ENCODE data around the gene PGM1.

The PGM1 gene

DNA sequence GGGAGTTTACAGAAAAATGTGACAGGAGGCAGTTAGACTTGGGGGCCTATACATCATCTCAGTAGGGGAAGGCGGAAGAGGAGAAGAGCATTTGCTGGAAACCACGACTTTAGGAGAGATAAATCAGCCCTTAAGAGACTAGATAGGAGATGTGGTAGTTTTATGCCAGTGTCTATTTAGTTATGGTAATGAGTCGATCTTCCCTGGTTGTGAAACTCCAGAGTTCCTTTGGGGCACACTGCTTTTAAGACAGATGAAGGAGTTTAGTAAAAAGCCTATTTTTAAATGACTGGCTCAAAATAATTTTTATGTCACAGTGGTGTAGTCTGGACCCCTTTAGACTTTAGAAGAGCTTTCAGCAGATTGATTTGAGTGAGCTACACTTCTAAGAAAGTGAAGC, 7.8 kb downstream of the PGM1 start:
- no peak for DNase-seq (ENCODE audit: low read depth)

GRCh38 chr1:63601463-63601862, 8.3 kb downstream of the PGM1 start:
- no peak for DNase-seq (ENCODE audit: low read depth)

DNA sequence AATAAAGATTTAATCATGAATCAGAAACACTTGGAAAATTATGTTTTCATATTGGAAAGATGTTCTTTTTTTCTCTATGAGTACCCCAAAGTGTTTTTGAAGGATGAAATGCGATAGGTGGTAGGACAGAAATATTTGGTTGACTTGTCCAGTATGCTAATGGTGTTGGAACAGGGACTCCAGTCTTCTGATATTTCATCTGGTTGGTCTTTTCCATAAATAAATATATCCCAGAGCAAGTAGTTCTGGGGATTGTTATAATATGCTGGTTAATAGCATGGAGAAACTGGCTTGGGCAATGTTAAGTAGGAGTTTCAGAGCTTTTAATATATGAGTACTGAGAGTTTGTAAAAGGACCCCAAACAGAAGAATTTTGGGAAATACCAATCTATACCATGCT, 8.7 kb downstream of the PGM1 start:
- DNase-seq (ENCODE audit: low read depth) = no peak

DNA sequence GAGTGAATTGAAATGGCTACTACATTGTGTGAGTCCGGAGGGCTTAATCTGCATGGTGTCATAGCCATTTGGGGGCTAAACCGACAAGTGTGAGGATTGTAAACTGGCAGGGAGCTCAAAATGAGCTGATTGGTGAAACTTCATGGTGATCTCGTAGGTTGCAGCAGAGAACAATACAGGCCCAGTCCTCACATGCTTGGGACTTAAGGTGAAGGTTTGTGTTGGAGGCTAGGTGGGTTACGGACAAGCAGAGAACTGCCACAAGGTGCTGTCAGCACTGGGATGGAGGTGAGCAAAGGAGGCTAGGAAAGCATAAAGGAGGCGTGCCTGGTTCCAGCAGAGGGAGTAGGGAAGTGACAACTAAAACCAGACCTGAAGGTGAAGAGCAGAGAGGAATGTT, 9.4 kb downstream of the PGM1 start:
- DNase-seq (ENCODE audit: low read depth) = no peak

- no peak for DNase-seq (ENCODE audit: low read depth)
These were observed 10.6 kb downstream of the PGM1 start for GRCh38 chr1:63603810-63604209.

GRCh38 chr1:63607322-63607721, 14.1 kb downstream of the PGM1 start:
- DNase-seq (ENCODE audit: low read depth) = no peak

GRCh38 chr1:63611231-63611630, 18.0 kb downstream of the PGM1 start:
- DNase-seq (ENCODE audit: low read depth) = no peak

GRCh38 chr1:63612564-63612963, 19.4 kb downstream of the PGM1 start:
- no peak for DNase-seq (ENCODE audit: low read depth)

DNA sequence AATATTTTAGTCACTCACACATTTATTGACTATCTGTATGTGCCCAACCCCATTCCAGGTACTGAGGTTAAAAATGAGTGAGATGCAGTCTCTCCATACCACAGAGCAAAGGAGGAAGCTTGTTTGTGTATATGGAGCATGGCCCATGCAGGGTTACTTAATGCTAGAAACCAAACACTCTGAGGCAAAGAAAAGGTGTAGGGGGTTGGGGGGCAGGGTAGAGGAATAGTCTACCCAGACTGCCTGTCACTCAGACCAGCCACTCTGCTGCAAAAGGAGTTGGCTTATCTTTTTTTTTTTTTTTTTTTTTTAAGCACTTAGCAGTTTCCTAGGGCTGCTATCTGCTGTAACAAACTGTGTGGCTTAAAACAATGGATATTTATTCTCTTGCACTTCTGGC, 19.8 kb downstream of the PGM1 start:
- DNase-seq (ENCODE audit: low read depth) = no peak

- DNase-seq (ENCODE audit: low read depth) = peak; percentile 5
These were observed 22.7 kb downstream of the PGM1 start for GRCh38 chr1:63615768-63616420.

GRCh38 chr1:63617450-63617849, 24.2 kb downstream of the PGM1 start:
- DNase-seq (ENCODE audit: low read depth) = no peak

DNA sequence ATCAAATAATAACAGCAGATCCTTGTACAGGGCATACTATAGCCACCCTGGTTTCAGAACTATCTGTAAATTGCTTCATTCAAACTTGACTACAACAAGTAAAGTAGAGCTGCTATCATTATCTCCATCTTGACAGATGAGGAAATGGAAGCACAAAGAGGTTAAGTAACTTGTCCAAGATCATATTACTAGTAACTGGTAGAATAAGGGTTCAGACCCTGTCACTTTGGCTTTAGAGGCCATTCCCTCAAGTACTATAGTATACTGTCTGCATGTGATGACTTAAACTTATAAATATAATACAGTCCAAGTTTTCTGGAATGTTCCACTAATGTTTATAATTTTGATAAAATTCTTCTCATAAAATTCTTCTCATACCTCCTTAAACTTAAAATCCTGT, 24.8 kb downstream of the PGM1 start:
- DNase-seq (ENCODE audit: low read depth) = no peak

- DNase-seq (ENCODE audit: low read depth) = no peak
These were observed 26.3 kb downstream of the PGM1 start for GRCh38 chr1:63619558-63619957.

DNA sequence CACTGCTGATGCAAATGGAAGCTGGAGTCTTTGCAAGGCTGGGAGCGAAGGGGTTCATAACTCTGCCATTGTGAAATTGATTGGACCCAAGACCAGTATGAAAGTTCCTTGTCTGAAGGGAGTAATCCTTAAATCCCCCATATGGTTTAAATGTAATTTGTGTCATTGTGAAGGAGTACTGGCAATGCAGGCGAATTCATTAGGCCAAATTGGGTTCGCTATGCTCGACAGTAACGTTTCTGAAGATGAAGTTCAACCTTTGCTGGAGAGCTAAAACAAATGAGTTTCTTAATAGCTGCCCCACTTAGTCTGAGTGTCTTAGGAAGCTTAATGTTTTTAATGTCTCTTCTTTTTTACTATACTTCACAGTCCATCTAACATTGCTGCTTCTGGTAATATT, 27.5 kb downstream of the PGM1 start:
- no peak for DNase-seq (ENCODE audit: low read depth)

GRCh38 chr1:63621075-63621474, 27.9 kb downstream of the PGM1 start:
- DNase-seq (ENCODE audit: low read depth) = no peak

- no peak for DNase-seq (ENCODE audit: low read depth)
These were observed 28.5 kb downstream of the PGM1 start for GRCh38 chr1:63621698-63622097.

DNA sequence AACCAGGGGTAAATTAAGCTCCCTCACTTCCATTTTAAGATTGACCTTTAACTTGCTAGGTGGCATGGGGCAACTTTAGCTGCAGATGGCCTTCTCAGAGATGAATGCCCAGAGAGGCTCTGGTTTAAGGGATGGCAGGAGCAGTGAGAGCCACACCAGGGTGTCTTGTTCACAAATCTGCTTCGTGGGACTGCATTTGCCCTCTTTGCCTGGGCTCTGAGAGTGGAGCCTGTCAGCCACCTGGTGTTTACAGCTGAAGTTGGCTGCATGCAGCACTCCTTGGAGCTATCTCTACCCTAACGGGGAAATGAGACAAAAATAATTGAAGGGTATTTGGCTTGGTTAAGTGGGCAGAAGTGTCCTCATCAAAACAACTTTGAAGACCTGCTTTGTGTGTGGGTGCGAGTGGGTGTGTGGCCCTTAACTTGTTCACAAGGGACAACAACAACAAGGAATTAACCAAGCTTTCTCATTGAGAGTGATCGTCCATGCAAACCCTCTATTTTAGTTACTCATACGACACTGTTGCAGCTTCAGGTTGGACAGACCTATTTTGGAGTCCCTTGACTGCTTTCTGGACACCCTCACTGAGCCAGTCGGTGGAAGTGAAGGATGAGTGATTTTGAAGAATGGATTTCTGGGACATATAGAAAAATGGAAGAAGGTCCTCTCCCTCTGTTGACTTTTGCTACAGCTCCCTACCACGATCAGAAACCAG, 29.8 kb downstream of the PGM1 start:
- DNase-seq (ENCODE audit: low read depth) = no peak

DNA sequence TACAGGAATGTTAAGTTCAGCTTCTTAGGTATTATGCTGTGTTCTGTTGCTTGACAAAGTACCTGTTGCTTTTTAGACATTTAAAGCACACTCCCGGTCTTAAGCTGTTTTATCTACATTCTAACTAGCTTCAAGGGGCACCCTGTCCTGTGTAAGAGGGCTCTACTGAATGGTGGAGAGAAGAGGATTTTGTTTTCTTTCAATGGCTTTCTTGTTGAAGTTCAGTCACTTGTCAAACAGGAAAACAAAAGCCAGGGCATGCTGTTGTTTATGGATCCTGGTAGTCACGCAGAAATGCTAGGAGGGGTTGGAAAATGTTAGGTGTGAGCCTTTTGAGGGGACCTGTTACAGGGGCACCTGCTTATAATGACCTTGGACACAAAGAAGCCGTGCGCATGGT, 30.7 kb downstream of the PGM1 start:
- no peak for DNase-seq (ENCODE audit: low read depth)

DNA sequence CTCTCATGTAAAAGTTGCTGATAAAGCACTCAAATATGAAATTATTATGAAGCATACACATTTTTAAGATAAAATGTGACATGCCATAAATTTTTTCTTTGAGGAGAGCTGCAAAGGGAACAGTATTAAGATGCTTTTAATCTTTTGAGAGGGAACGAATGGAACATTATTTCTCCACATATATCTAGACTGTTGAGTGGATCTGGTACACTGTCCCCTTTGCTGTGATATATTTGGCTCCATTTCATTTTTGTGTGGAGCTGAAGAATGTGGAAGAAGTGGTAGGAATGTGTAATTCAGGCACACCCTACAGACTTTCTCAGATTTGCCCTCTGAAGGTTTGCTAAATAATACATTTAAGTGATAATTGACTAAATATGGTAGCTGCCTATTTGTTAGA, 31.7 kb downstream of the PGM1 start:
- DNase-seq (ENCODE audit: low read depth) = no peak

DNA sequence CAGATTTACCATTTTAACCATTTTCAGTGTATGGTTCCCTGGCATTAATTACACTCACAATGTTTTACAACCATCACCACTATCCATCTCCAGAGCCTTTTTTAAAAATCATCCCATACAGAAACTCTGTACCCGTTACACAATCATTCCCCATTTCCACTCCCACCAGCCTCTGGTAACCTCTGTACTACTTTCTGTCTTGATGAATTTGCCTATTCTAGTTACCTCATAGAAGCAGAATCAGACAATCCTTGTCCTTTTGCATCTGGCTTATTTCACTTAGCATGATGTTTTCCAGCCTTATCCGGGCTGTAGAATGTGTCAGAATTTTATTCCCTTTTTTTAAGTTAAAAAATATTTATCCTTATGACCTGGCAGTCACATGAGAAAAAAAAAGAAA, 33.0 kb downstream of the PGM1 start:
- no peak for DNase-seq (ENCODE audit: low read depth)

GRCh38 chr1:63628607-63629006, 35.4 kb downstream of the PGM1 start:
- no peak for DNase-seq (ENCODE audit: low read depth)

- DNase-seq (ENCODE audit: low read depth) = no peak
These were observed 37.0 kb downstream of the PGM1 start for GRCh38 chr1:63630238-63630637.

DNA sequence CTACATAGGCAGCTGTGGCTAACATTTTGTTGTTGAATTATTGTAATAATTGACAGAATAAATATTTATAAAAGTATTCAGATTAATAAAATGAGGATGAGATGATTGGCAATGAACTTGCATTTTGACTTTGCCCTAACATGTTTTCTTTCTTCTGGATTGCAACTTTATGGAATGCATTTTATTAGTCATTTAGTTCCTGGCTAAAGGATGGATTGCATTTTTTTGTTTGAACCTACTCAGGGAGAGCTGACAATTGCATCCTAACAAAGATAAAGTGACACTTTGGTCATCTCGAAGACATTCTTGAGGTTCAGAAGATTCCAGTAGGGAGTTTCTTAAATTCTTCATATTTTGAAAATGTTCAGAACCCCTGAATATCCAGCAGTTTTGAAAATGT, 37.5 kb downstream of the PGM1 start:
- no peak for DNase-seq (ENCODE audit: low read depth)

DNA sequence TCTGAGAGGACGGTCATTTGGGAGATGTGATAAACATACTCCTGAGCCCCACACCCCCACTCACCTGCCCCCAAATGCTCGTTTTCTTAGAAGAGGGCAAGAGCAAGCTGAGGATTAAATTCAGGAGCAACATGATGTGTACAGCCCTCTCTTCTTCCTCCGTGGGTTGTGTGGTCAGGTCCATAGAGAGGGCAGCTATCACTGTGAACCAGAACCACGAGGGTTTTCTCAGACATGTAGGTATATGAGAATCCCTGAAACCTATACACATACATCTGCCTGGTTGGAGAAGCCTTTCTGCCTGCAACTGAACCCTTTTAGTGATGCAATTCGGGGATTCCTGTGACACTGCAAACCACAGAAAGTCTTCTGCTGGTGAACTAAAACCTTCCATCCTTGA, 38.9 kb downstream of the PGM1 start:
- no peak for DNase-seq (ENCODE audit: low read depth)

Data from stimulated activated CD8-positive, alpha-beta memory T cell treated with anti-CD3 and anti-CD28 coated beads, Interleukin-15, amount 100 ng/mL, for 24 hours (primary cell).